Activated CD8-positive, alpha-beta memory T cell treated with anti-CD3 and anti-CD28 coated beads, Interleukin-2, amount 10 ng/mL, durations not matched to agents 7 days and 5 days (primary cell): Measurements from ENCODE around the gene PIGC. TPM values are rescaled to one million over a fixed set of nuclear protein-coding genes. Genes with fewer than 3 reads are reported as not detected.
A peak's percentile ranks its signal among the peaks of the same experiment; 100 is the strongest.

Experiments used
- ATAC-seq: fragments of 150-1000 bp; cut with Tn5 transposase; one replicate; pipeline ENCODE4 v1.10.0; 2021; ENCODE audit warnings: moderate library complexity
- CTCF ChIA-PET: fragments of 350-600 bp; sonication (Branson Sonifier 250); formaldehyde crosslinking; loops from one replicate; lab custom pipeline; 2021; ENCODE audit warnings: antibody characterized with exemption; lab: Charles Lee
- DNase-seq: peaks from one replicate; pipeline ENCODE4 v3.0.0-alpha.2; 2020
- H3K27ac Mint-ChIP-seq: one replicate; pipeline ENCODE4 v1.8.0; 2021; ENCODE audit warnings: mild to moderate bottlenecking, mixed read lengths
- H3K27me3 Mint-ChIP-seq: one replicate; pipeline ENCODE4 v1.8.0; 2021; ENCODE audit warnings: mixed read lengths
- H3K36me3 Mint-ChIP-seq: one replicate; pipeline ENCODE4 v1.8.0; 2021; ENCODE audit warnings: mild to moderate bottlenecking, mixed read lengths
- H3K4me1 Mint-ChIP-seq: one replicate; pipeline ENCODE4 v1.8.0; 2021; ENCODE audit warnings: mixed read lengths
- H3K4me3 Mint-ChIP-seq: one replicate; pipeline ENCODE4 v1.8.0; 2021; ENCODE audit warnings: mild to moderate bottlenecking, moderate library complexity, mixed read lengths
- H3K9me3 Mint-ChIP-seq: one replicate; pipeline ENCODE4 v1.8.0; 2022; ENCODE audit warnings: low read depth, mixed read lengths
- total RNA-seq, 2 experiments: library from RNA; stranded (reverse); gene quantifications; one replicate each; pipeline ENCODE4 v1.2.3, GENCODE V29; 2021

Gene PIGC
- total RNA-seq, 2 experiments from 2014 or later: 20.9 to 23.8 TPM

DNA sequence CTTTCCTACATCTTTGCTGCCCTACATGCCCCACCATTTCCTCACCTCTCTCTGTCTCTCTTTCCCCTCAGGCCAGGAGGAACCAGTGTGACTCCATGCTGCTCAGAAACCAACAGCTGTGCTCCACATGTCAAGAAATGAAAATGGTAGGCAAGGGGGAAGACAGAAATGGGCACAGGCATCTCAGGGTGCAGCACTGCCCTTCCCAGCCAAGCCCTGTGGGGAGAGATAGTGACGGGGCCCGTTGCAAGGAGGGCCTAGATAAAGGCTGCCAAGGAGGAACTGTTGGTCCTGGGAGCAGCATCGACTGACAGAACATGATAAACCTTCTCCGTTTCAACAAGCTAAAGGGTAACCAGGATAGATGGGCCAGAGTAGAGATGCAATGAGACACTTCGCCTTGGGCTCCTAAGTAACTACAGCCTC lies 12.5 kb upstream of the PIGC start:
- Mint-ChIP-seq H3K27me3 (peaks cover 10% of the 10 kb centered on the region), H3K27ac (no peak overlapping the region), H3K36me3 (no peaks in the 10 kb centered on the region), H3K4me1 (peaks cover 3% of the 10 kb centered on the region), H3K4me3 (no peak overlapping the region), H3K9me3 (no peaks in the 10 kb centered on the region)
- ATAC-seq: no peak
- CTCF ChIA-PET: no interaction called here
- no peak for DNase-seq

DNA sequence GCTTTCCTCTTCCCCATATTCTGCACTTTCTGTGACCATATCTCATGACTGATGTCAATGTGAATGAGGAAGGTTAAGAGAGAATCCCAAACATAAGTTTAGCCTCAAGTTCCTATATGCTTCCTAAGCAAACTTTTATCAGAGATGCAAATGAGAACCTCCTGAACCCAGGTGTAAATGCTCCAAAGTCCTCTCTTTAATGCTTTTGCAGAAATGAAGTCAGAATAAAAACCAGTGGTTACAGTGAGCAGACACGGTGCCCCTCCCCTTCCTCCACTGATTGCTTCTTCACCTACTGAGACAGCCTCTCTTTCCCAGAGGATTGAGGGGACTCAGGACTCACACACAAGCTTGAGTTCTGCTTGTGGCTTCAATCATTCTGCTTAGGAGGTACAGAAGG lies 11.6 kb upstream of the PIGC start:
- H3K36me3 Mint-ChIP-seq: no peaks in the 10 kb centered on the region
- no peak for ATAC-seq
- CTCF ChIA-PET: no interaction called here
- peaks cover 8% of the 10 kb centered on the region for H3K27me3 Mint-ChIP-seq
- H3K9me3 Mint-ChIP-seq: no peaks in the 10 kb centered on the region
- DNase-seq: no peak
- H3K27ac Mint-ChIP-seq: no peak overlapping the region
- H3K4me1 Mint-ChIP-seq: peaks cover 13% of the 10 kb centered on the region
- H3K4me3 Mint-ChIP-seq: no peak overlapping the region

DNA sequence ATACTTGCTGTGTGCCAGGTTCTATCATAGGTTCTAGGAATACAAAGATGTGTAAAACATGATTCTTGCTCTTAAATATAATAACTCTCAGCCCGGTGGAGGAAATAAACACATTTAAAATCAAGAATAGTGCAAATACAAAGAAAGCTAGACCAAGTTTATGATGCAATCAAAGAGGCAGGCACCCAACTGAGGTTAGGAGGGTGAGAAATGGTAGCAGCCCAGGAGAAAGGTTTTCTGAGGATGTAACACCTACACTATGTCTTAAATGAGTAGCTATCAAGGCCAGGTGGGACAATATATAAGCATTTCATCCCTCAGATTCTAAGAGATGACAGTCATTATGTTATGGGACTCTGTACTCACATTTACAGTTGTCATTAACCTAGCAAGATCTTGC lies 9.7 kb upstream of the PIGC start:
- no peak for ATAC-seq
- no peak for DNase-seq
- CTCF ChIA-PET: interaction anchor here (1.0 kb wide), 1 partner anchor 10 kb away, joined by 6 read pairs; the partner anchor contains the start of gene PIGC
- Mint-ChIP-seq H3K4me1 (peaks cover 29% of the 10 kb centered on the region), H3K9me3 (no peaks in the 10 kb centered on the region), H3K27ac (no peak overlapping the region), H3K27me3 (peaks cover 2% of the 10 kb centered on the region), H3K36me3 (no peaks in the 10 kb centered on the region), H3K4me3 (no peak overlapping the region)

GRCh38 chr1:172453153-172453545 lies 9.3 kb upstream of the PIGC start:
- no peak for DNase-seq
- Mint-ChIP-seq H3K4me3 (no peak overlapping the region), H3K9me3 (no peaks in the 10 kb centered on the region), H3K4me1 (peaks cover 29% of the 10 kb centered on the region), H3K27me3 (peaks cover 2% of the 10 kb centered on the region), H3K27ac (no peak overlapping the region), H3K36me3 (no peaks in the 10 kb centered on the region)
- no peak for ATAC-seq
- CTCF ChIA-PET: interaction anchor here (1.0 kb wide), 1 partner anchor 9 kb away, joined by 6 read pairs; the partner anchor contains the start of gene PIGC

- Mint-ChIP-seq H3K36me3 (no peaks in the 10 kb centered on the region), H3K4me3 (no peak overlapping the region), H3K4me1 (peaks cover 29% of the 10 kb centered on the region), H3K27ac (no peak overlapping the region), H3K9me3 (no peaks in the 10 kb centered on the region), H3K27me3 (peaks cover 2% of the 10 kb centered on the region)
- DNase-seq (no peak), ATAC-seq (no peak)
- CTCF ChIA-PET: interaction anchor here (0.6 to 1.9 kb wide), 3 partner anchors 8 to 275 kb away, joined by 3 to 6 read pairs (median 3); partner anchors contain the start of gene PIGC
Measured at GRCh38 chr1:172452536-172453152, 8.8 kb upstream of the PIGC start.

DNA sequence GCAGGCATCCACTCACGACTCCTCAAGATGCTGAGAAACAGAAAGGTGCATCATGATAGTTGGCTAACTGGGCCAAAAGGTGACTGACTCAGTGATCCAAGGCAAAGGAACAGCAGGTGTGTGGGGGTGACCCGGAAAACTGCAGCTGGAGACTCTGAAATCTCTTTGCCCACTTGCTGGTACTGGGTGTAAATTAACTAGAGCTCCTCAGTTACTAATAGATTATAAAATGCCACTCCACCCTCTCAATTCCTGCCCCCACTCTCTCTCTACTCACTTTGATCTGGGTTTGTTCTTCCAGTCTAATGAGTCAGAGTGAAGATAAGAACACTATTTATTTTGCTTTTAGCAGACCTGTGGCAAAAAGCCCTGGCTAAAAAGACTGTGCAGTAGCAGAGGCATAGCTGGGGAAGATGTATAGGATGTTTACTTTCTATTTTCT lies 7.2 kb upstream of the PIGC start:
- ATAC-seq (peak; percentile 28), DNase-seq (no peak)
- peaks cover 29% of the 10 kb centered on the region for H3K4me1 Mint-ChIP-seq
- no peaks in the 10 kb centered on the region for H3K36me3 Mint-ChIP-seq
- peak overlapping the region; percentile 41 for H3K27ac Mint-ChIP-seq
- H3K9me3 Mint-ChIP-seq: no peaks in the 10 kb centered on the region
- CTCF ChIA-PET: interaction anchor here (0.7 to 1.9 kb wide), 11 partner anchors 20 to 449 kb away, joined by 3 to 6 read pairs (median 3); partner anchors contain the start of gene SUCO
- H3K27me3 Mint-ChIP-seq: no peaks in the 10 kb centered on the region
- no peak overlapping the region for H3K4me3 Mint-ChIP-seq

DNA sequence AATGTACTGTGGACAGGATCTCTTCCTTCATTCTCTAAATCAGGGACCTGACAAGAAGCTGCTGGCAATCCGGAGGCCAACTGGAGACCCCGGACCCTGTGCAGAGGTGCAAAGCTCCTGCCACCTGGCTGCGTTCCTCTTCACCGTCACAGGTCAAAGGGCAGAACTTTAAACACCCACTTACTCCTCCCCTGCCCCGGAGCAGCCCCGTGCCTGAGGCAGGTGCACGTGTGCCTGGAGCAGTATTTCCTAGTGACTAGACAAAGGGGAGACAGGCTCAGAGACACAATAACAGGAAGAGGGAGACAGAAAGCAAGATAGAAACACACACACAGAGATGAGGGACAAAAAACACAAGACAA lies 6.6 kb upstream of the PIGC start:
- H3K4me1 Mint-ChIP-seq: peaks cover 29% of the 10 kb centered on the region
- H3K9me3 Mint-ChIP-seq: no peaks in the 10 kb centered on the region
- peak overlapping the region; percentile 41 for H3K27ac Mint-ChIP-seq
- no peak overlapping the region for H3K4me3 Mint-ChIP-seq
- DNase-seq (no peak), ATAC-seq (no peak)
- H3K27me3 Mint-ChIP-seq: no peaks in the 10 kb centered on the region
- CTCF ChIA-PET: interaction anchor here (0.8 to 1.9 kb wide), 10 partner anchors 9 to 277 kb away, joined by 3 to 6 read pairs (median 4); no protein-coding TSS in a partner anchor
- no peaks in the 10 kb centered on the region for H3K36me3 Mint-ChIP-seq

GRCh38 chr1:172449585-172450523 lies 6.0 kb upstream of the PIGC start:
- peak overlapping the region; percentile 51 for H3K27ac Mint-ChIP-seq

DNA sequence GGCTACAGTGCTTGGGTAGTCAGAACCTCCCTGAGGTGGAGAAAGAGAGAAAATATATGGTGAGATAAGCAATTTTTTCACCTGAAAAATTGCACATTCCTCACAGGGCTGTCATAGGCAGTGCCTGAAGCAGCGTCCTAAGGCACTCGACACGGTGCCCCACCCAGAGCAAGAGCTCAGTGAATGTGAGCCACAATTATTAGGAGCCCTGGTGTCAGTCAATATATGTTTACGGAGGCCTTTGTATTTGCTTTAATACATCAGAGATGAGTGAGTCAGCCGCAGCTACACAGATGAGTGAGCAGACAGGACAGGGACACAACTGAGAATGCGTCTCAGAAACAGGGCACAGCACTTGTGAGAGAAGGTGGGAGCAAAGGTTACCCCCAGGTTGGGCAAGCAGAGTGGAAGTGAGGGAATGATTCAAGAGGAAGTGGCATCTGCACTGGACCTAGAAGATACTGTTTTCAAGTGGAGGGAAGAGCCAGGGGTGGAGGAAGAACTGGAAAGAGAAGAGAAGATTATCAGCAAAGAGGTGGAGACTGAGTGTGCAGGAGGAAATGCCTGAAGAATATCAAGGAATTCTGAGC lies 5.2 kb upstream of the PIGC start:
- CTCF ChIA-PET: interaction anchor here (1.1 to 1.5 kb wide), 2 partner anchors 19 to 279 kb away, joined by 4 to 5 read pairs; no protein-coding TSS in a partner anchor
- no peaks in the 10 kb centered on the region for H3K9me3 Mint-ChIP-seq
- H3K4me1 Mint-ChIP-seq: peaks cover 32% of the 10 kb centered on the region
- peak overlapping the region; percentile 51 for H3K27ac Mint-ChIP-seq
- no peaks in the 10 kb centered on the region for H3K36me3 Mint-ChIP-seq
- peak; percentile 57 for DNase-seq
- no peak overlapping the region for H3K4me3 Mint-ChIP-seq
- H3K27me3 Mint-ChIP-seq: no peaks in the 10 kb centered on the region
- ATAC-seq: peak; percentile 43

More at GRCh38 chr1:172449585-172450523, 6.0 kb upstream of the PIGC start:
- Mint-ChIP-seq H3K4me3 (no peak overlapping the region), H3K36me3 (no peaks in the 10 kb centered on the region), H3K4me1 (peaks cover 29% of the 10 kb centered on the region), H3K9me3 (no peaks in the 10 kb centered on the region), H3K27me3 (no peaks in the 10 kb centered on the region)
- CTCF ChIA-PET: interaction anchor here (0.6 to 1.9 kb wide), 11 partner anchors 8 to 279 kb away, joined by 3 to 6 read pairs (median 4); no protein-coding TSS in a partner anchor
- ATAC-seq (peak; percentile 82), DNase-seq (peak; percentile 60)

GRCh38 chr1:172447641-172448040 lies 3.8 kb upstream of the PIGC start:
- no peaks in the 10 kb centered on the region for H3K27me3 Mint-ChIP-seq

GRCh38 chr1:172446547-172446946 lies 2.7 kb upstream of the PIGC start:
- peaks cover 45% of the 10 kb centered on the region for H3K4me1 Mint-ChIP-seq
- H3K4me3 Mint-ChIP-seq: no peak overlapping the region
- CTCF ChIA-PET: interaction anchor here (0.9 to 1.2 kb wide), 2 partner anchors 298 to 444 kb away, joined by 3 to 4 read pairs; no protein-coding TSS in a partner anchor
- H3K27ac Mint-ChIP-seq: no peak overlapping the region
- DNase-seq (no peak), ATAC-seq (no peak)
- no peaks in the 10 kb centered on the region for H3K27me3 Mint-ChIP-seq
- H3K36me3 Mint-ChIP-seq: peaks cover 11% of the 10 kb centered on the region
- H3K9me3 Mint-ChIP-seq: no peaks in the 10 kb centered on the region

More at GRCh38 chr1:172447641-172448040, 3.8 kb upstream of the PIGC start:
- Mint-ChIP-seq H3K36me3 (peaks cover under 1% of the 10 kb centered on the region), H3K4me3 (no peak overlapping the region), H3K27ac (no peak overlapping the region), H3K4me1 (peaks cover 34% of the 10 kb centered on the region), H3K9me3 (no peaks in the 10 kb centered on the region)
- ATAC-seq (no peak), DNase-seq (no peak)
- CTCF ChIA-PET: no interaction called here

- peak overlapping the region; percentile 82 for H3K4me3 Mint-ChIP-seq
Measured at GRCh38 chr1:172442843-172443565, 865 bp downstream of the PIGC start.

More at GRCh38 chr1:172442843-172443565, 865 bp downstream of the PIGC start:
- H3K27me3 Mint-ChIP-seq: no peaks in the 10 kb centered on the region
- DNase-seq (no peak), ATAC-seq (no peak)
- CTCF ChIA-PET: interaction anchor here (0.7 to 3.4 kb wide), 23 partner anchors 10 to 457 kb away, joined by 3 to 18 read pairs (median 4); no protein-coding TSS in a partner anchor
- H3K27ac Mint-ChIP-seq: peak overlapping the region; percentile 82
- H3K9me3 Mint-ChIP-seq: no peaks in the 10 kb centered on the region
- H3K4me1 Mint-ChIP-seq: peaks cover 26% of the 10 kb centered on the region
- peaks cover 22% of the 10 kb centered on the region for H3K36me3 Mint-ChIP-seq
